GM19468 (cell line): ENCODE results near the gene SH3PXD2A.
"Not testable (repeated sequence)": the region's sequence is repeated elsewhere in the genome, so short reads cannot be mapped to it uniquely, and the experiment has no call there.

Experiments
- ATAC-seq: cut with Tn5 transposase; IDR thresholded peaks from one replicate; pipeline ENCODE4 v1.9.1; 2021; ENCODE audit warnings: mild to moderate bottlenecking, moderate library complexity, moderate number of reproducible peaks; ENCODE audit not compliant: unreplicated experiment; ENCODE audit errors: extremely low read depth

SH3PXD2A gene

DNA sequence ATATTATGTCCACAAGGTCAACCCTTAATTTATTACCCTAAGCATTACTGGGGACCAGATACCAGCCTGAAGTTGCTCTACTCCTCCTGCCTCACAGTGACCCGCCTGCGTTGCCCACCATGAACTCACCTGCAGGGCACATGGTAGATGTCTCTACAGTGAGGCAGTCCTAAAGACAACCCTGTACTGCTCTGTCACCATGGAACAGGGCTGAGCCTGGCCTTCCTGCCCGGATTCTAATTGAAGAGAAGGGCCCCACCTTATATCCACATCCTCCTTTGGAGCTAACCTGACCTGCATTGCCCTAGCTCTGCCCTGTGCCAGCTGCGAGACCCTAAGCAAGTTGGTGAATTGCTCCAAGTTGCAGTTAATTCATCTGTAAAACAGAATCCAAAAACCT lies 4.1 kb downstream of the SH3PXD2A start:
- ATAC-seq: no peak

DNA sequence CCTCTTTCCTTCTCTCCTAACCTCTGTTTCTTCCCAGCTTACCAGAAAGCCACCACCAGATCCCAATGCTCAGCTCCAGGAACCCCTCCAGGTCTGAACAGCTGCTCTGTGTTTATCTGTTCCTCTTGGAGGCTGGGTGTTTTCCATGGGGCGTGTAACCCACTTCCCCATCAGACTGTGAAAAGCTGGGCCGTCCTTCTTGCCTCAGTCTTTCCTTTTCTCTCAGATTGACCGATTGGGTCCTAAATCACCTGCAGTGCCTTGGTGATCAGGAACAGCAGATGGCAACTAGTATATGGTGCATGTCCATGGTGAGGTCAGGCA lies 4.8 kb downstream of the SH3PXD2A start:
- no peak for ATAC-seq

DNA sequence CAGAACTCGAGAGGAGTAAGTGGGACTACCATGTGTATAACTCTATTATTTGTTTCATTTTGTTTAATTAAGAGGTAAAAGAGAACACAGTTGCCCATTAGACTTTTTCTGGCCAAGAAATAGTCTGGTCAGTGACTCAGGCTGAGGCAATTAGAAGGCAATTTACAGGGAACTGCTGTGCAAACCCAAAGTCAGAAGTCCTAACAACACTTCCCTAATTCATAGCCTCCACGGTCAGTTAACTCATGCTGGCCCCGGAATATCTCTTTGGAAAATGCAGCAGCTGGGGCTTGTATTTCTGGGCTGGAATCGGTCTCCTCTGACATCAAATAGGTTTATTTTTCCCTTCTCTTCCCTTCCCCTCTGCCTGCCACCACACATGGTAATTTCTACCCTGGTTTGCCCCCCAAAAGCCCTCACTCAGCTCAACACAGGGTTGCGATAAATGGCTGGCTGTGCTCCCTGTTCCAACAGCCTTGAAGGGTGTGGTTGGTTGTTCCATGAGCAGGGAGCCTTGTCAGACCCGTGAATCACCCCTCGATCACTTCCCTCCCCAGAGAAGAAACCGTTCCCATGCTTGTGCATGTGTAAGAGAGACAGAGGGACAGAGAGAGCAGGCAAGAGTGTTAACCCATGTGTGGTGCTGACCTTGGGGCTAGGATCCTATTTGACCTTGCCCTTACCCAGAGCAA lies 5.3 kb downstream of the SH3PXD2A start:
- ATAC-seq: no peak

DNA sequence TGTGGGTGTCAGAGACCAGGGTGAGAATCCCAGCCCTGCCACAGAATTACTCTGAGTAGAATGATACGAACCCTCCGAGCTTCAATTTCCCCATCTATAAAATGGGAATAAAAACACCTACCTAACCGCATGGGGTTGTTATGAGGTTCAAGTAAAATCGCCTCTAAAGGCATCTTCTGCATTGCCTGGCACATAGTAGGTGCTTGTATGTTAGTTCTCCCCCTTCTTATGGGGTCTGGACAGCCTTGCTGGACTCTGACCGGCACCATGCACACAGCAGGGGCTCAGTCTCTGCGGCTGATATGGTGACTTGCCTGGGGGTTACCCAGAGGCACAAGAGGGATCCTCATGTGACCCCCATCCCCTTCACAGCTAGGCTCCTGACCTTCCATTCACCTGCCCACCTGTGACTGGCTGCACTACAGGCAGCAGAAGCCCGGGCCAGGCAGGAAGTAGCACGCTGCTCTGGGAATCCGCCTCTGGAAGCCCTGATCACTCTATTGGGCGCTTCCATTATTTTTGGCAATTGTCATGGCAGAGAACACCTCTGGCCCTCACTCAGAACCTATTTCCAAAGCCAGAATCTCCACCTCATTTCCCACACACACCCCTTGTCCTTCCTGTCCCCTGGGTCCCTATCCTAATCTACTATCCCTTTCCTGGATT lies 6.0 kb downstream of the SH3PXD2A start:
- ATAC-seq: no peak

DNA sequence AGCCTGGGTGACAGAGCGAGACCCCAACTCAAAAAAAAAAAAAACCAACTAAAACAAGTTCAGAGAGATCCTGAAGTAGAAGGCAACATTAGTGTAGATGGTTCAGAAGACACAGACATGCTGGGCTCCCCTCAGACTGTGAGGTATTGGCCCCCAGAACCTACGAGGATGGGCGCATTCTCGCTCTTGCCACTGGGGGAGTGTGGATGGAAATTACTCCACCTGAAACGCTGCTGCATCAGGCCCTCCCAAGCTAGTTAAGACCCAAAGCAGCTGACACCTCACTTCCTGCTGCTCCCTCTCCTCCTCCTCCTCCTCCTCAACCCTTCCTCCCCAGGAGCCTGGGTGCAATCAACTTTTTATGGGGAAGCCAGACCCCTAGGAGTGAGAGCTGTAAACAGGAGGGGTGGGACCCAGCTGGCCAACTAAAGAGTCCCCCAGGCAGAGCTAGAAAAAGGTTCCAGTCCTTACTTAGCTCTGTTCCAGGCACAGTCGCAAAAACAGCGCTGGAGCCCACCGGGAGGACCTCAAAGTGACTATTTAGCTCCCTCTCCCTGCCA lies 7.4 kb downstream of the SH3PXD2A start:
- ATAC-seq: no peak

DNA sequence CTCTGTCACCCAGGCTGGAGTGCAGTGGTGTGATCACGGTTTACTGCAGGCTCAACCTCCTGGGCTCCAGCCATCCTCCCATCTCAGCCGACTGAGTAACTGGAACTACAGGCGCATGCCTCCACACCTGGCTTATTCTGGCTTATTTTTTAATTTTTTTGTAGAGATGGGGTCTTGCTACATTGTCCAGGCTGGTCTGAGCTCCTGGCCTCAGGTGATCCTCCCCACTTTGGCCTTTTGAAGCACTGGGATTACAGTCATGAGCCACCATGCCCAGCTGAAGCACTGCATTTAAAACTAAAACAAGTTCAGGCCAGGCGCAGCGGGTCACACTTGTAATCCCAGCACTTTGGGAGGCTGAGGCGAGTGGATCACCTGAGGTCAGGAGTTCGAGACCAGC lies 8.0 kb downstream of the SH3PXD2A start:
- no peak for ATAC-seq

DNA sequence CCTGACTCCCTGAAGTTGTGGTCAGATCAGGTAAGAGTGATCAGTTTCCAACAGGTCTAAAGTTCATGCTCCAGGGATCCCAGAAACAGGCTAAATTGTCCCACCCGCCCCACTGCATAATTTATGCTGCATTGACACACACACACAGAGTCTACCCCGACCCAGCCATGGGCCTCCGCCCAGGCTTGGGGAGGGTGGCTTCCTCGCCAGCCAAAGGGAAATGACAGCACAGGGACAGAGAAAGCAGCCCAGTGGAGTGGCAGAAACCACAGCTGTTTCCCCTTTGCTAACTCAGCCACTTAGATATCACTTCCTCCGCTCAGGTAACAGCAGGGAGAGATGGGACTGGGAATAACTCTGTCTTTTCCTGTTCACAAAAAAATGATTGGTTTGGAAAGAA lies 9.4 kb downstream of the SH3PXD2A start:
- ATAC-seq: no peak

DNA sequence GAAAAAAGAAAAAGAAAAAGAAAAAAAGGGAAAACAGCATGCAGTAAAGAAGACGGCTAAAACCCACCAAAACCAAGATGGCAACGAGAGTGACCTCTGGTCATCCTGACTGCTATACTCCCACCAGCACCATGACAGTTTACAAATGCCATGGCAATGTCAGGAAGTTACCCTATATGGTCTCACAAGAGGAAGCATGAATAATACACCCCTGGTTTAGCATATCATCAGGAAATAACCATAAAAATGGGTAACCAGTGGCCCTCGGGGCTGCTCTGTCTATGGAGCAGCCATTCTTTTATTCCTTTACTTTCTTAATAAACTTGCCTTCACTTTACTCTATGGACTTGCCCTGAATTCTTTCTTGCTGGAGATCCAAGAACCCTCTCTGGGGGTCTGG lies 10.0 kb downstream of the SH3PXD2A start:
- not testable (repeated sequence) for ATAC-seq

DNA sequence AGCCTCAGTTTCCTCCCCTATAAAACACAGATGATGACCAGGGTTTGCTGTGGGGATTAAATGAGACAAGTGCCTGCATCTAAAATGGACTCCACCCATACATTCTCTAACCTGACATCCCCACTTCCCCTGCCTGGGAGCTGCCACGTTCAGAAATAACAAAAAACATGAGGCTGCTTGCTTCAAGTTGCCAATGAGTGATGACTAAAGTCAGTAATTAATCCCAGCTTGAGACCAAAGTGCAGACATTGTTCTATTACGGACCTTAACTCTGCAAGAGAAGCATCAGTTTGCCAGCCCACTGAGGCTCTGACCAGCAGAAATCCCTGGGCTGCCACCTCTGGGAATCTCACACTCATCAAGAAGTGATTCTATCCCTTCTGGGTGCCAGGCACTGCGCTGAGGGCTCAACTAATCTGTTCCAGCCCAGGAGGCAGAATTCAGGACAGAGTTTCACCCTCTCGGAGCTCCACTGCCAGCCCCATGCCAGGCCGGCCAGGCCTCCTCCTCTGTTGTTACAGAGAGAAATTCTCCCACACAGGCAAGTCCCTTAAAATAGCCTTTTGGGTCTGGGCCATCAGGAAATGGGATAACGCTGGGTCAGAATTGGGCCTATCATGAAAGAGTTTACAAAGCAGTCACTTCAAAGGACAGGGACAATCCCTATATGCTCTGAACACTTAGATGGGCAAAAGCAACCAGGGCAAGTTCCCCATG lies 11.4 kb downstream of the SH3PXD2A start:
- no peak for ATAC-seq

DNA sequence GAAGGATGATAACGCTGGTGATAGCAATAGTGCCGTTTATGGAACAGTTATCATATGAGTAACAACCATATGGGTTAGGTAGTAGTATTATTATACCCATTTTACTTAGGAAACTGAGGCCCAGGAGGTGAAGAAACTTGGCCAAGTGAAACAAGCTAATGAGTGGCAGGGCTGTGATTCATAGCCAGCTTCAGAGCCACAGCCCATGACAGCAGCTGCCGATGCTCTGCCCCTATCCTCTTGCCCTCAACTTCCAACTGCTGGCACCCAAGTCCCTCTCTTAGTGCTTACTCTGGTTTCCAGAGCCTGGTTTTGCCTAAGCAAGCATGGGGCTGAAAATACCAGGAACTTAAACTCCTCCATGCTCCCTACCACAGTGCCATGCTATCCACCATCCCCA lies 12.3 kb downstream of the SH3PXD2A start:
- no peak for ATAC-seq

DNA sequence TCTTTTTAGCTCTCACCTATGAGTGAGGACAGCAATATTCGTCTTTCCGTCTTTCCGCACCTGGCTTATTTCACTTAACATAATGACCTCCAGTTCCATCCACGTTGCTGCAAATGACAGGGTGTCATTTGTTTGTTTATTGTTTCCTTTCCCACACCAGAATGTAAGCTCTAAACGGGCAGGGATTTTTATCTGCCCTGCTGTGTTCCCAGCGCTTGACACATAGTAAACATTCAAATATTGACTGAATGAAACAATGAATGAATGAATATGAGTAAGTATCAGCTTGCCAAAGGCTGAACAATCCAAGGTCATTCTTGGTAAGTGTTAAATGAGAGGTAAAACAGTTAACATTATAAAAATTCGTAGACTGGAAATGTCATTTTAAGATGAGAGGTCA lies 12.8 kb downstream of the SH3PXD2A start:
- no peak for ATAC-seq

DNA sequence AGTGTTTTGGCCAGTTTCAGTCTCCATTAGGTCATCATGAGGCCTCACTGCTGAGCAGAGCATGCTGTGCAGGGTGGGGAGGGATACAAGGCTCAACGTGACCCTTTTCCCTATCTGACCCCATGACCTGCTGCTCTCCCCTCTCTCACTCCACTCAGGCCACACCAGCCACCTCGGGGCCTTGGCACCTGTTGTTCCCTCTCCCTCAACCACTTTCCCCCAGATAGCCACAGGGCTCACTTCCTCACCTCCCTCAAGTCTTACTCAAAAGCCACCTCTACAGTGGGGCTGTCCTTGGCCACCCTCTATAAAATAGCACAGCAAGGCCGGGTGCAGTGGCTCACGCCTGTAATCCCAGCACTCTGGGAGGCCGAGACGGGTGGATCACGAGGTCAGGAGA lies 13.9 kb downstream of the SH3PXD2A start:
- ATAC-seq: no peak

DNA sequence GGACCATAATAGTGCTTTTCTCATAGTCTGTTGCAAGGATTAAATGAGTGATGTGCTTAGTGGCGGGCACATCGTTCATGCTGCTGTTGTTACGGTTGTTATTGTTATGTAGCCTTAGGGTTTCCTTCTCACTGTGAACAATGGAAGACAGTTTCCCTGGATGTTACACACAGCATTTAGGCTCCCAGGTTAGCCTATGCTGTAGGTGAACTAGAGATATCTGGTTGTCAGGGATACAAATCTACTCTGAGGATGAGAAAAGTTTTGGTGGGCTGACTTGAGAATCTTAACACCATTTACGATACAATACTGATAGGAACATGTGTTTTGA lies 14.7 kb downstream of the SH3PXD2A start:
- no peak for ATAC-seq

DNA sequence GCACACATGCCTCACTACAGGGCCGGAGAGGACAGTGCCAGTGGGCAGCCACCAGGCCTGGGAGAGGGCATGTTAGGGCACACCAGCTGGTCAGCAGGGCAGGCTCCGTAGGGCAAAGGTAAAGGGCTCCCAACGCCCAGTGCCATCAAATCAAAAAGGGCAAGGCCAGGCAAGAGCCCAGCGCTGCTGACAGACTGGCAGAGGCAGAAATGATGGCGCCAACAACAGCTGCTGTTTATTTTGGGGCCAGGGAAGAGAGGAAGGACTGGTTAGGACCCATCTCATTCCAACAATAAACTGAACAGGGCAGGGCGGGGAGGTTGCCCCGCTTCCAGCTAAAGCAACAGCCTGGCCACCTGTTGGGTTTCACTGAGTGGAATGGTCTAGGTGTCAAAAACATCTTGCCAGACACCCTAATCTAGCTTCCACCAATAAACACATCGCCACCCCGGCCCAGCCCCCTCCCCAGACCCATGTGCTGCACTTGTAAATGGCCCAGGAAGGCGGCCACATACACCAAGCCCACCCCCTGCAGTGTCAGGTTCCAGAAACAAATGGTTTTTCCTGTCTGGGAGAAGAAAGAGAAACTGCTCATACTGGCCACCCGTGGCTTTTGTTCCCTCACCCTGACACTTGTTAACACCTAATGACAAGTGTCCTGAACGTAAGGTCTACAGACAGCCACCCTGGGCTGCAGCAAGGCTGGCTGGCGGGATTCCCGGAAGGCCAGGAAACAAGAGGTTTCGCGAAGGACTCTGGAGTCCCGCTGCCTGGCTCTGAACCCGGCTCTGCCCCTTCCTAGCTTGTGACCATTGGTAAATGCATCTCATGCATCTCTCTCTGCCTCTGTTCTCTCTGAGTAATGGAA lies 15.3 kb downstream of the SH3PXD2A start:
- no peak for ATAC-seq

DNA sequence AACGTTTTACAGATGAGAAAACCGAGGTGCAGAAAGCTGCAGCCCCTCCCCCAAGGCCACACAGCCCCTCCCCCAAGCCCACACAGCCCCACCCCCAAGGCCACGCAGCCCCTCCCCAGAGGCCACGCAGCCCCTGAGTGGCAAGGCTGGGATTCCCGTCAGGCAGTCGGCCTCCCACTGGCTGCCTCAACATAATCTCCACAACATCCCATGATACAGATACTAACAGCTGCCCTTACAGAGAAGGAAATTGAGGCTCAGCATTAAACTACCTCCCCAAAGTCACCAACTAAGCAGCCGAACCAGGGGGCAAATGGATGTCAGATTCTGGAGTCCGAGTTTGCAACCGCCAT lies 15.9 kb downstream of the SH3PXD2A start:
- ATAC-seq: no peak

DNA sequence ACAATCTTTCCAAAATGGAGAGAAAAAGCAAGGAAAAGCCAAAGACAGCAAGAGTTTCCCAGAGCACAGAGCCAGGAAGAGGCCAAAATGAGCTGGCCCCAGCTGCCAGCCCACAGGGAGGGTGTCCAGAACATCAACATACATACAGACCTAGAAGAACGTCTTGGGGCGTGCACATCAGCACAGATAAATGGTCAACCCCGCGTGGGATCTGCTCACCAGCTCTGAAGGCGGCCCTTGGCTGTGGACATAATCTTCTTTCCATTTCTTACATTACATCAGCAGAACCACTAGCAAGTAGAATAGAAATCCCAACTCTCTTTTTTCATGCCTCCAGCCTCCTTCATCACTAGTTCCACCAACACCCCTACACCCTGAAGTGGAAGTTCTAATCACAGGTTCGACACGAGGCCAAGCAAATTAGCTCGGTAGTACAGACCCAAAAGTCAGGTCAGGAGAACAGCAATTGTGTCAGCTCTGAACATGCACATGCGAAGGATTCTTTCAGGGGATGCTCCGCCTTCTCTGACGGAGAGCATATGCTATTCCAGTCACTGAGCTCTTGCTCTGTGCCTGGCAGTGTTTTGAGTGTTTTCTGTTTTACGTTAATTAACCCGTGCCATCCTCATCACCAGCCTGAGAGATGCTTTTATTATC lies 16.4 kb downstream of the SH3PXD2A start:
- no peak for ATAC-seq

DNA sequence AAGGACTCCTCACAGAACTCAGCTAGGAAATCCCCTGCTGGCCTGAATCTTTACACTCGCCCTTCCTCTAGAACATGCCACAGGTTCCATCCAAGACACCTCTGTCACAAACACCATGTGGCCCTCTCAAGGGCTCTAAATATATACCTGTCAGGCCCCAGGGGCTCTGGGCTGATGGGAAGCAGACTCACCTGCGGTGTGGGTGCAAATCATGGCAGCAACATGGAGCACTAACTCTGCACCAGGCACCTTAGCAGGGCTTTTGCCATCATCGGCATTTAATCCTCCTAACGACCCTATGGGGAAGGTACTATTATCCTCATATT lies 17.3 kb downstream of the SH3PXD2A start:
- no peak for ATAC-seq

DNA sequence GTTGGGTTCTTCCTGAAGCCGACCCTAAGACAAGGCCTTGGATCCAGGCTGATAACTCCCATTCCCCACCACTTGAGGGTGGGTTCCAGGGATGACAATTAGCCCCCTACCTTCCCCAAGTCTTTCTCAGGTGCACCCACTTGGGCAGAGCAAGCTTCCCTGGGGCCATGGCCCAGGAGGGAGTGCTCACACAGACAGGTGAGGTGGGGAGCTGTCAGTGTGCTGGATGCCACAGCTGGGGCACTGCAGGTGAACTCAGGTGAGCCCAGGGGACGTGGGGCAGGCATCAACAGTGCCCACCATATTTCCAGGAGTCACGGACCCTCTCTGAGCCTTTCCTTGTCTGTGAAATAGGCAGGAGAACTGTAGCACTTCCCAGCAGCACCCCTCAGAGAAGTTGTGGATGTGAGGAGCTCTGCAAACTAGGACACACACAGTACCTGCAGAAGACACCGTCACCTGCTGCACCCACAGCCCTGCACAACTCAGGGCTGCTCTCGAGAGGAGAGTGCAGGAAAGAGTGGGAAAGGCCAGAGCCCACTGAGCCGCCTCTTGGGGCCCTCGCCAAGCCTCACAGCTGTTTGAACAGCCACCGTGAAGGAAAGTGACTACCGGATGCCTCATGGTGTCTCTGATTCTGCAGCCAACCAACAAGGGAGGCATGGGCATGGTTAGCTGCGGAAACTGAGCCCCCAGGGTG lies 17.9 kb downstream of the SH3PXD2A start:
- no peak for ATAC-seq

DNA sequence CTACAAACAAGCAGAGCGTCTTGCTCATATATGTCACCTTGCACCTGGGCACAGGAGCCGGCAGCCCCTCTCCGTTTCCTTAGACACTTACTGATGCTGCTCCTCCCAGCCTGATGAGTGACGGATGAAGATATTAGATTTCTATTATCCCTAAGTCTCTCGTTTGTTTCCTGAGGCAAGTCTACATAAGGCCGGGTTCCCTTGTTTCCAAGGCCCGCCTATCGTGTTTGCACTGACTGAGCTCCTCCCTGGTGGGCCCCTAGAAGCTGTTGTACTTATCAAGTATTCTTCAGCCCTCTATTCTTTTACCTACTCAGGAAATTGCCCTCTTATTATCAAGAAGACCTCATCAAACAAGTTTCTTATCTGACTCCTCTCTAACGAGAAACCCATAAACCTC lies 18.5 kb downstream of the SH3PXD2A start:
- ATAC-seq: no peak

DNA sequence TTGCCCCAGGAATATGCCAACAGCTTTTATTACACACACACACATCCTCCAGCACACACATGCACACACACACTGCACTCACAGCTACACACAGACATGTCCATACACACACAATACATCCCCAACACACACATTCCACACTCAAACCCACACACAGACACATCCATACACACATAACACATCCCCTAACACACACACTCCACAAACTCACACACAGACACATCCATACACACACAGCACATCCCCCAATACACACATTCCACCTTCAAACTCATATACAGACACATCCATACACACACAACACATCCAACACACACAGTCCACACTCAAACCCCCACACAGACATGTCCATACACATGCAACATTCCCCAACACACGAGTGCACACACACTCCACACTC lies 19.1 kb downstream of the SH3PXD2A start:
- no peak for ATAC-seq
